Progenitor cell of endocrine pancreas (in vitro differentiated cells): Measurements from ENCODE around the gene DDX10. TPM values are rescaled to one million over a fixed set of nuclear protein-coding genes. Genes with fewer than 3 reads are reported as not detected.

Experiments used
- DNase-seq: peaks from one replicate; pipeline ENCODE4 v3.0.0; 2021; ENCODE audit warnings: low spot score; ENCODE audit not compliant: unreplicated experiment
- H3K27ac Mint-ChIP-seq: 2 replicates; pipeline ENCODE4 v1.8.0; 2021; ENCODE audit warnings: mild to moderate bottlenecking, moderate library complexity, mixed read lengths
- H3K27me3 Mint-ChIP-seq: 2 replicates; pipeline ENCODE4 v1.8.0; 2021; ENCODE audit warnings: mixed read lengths
- H3K36me3 Mint-ChIP-seq: 2 replicates; pipeline ENCODE4 v1.8.0; 2022; ENCODE audit warnings: mixed read lengths; ENCODE audit not compliant: insufficient read depth
- H3K4me1 Mint-ChIP-seq: 2 replicates; pipeline ENCODE4 v1.8.0; 2021; ENCODE audit warnings: low read depth, mixed read lengths
- H3K4me3 Mint-ChIP-seq: 2 replicates; pipeline ENCODE4 v1.8.0; 2021; ENCODE audit warnings: low read depth, mild to moderate bottlenecking, moderate library complexity, mixed read lengths
- H3K9me3 Mint-ChIP-seq: 2 replicates; pipeline ENCODE4 v1.8.0; 2021; ENCODE audit warnings: low read depth, mixed read lengths
- CTCF ChIP-seq: fragments of 200-600 bp; sonication (generic); IDR thresholded peaks from one replicate; pipeline ENCODE4 v1.5.0; 2021; ENCODE audit warnings: antibody characterized with exemption, mild to moderate bottlenecking; ENCODE audit not compliant: unreplicated experiment
- total RNA-seq: library from RNA; stranded (reverse); gene quantifications from 2 replicates; pipeline ENCODE4 v1.2.1, GENCODE V29; 2021

DDX10 gene
- total RNA-seq, 1 donor from 2014 or later = 31.9 TPM

GRCh38 chr11:108703916-108704315, 39.0 kb downstream of the DDX10 start:
- H3K4me3 Mint-ChIP-seq = no peak overlapping the region
- no peak for TF ChIP-seq CTCF
- H3K27me3 Mint-ChIP-seq = no peaks in the 10 kb centered on the region
- peaks cover 11% of the 10 kb centered on the region for H3K9me3 Mint-ChIP-seq
- peaks cover 38% of the 10 kb centered on the region for H3K36me3 Mint-ChIP-seq
- peaks cover under 1% of the 10 kb centered on the region for H3K4me1 Mint-ChIP-seq
- DNase-seq = no peak
- no peak overlapping the region for H3K27ac Mint-ChIP-seq

GRCh38 chr11:108705061-108705460, 40.2 kb downstream of the DDX10 start:
- Mint-ChIP-seq H3K9me3 (peaks cover 19% of the 10 kb centered on the region), H3K4me1 (no peaks in the 10 kb centered on the region), H3K36me3 (peaks cover 48% of the 10 kb centered on the region), H3K27ac (no peak overlapping the region), H3K4me3 (no peak overlapping the region), H3K27me3 (no peaks in the 10 kb centered on the region)
- DNase-seq = no peak
- no peak for TF ChIP-seq CTCF

GRCh38 chr11:108708173-108708572, 43.3 kb downstream of the DDX10 start:
- Mint-ChIP-seq H3K27me3 (no peaks in the 10 kb centered on the region), H3K36me3 (peaks cover 59% of the 10 kb centered on the region), H3K4me1 (no peaks in the 10 kb centered on the region), H3K9me3 (peaks cover 22% of the 10 kb centered on the region), H3K27ac (no peak overlapping the region), H3K4me3 (no peak overlapping the region)
- no peak for DNase-seq
- no peak for TF ChIP-seq CTCF

- DNase-seq = no peak
- Mint-ChIP-seq H3K27ac (no peak overlapping the region), H3K4me1 (no peaks in the 10 kb centered on the region), H3K27me3 (no peaks in the 10 kb centered on the region), H3K9me3 (peaks cover 22% of the 10 kb centered on the region), H3K36me3 (peaks cover 62% of the 10 kb centered on the region), H3K4me3 (no peak overlapping the region)
- no peak for TF ChIP-seq CTCF
Measured at GRCh38 chr11:108709741-108710140, 44.9 kb downstream of the DDX10 start.

- H3K27ac Mint-ChIP-seq = no peak overlapping the region
- no peaks in the 10 kb centered on the region for H3K27me3 Mint-ChIP-seq
- peaks cover 51% of the 10 kb centered on the region for H3K36me3 Mint-ChIP-seq
- no peak overlapping the region for H3K4me3 Mint-ChIP-seq
- TF ChIP-seq CTCF = no peak
- no peak for DNase-seq
- no peaks in the 10 kb centered on the region for H3K4me1 Mint-ChIP-seq
- peaks cover 15% of the 10 kb centered on the region for H3K9me3 Mint-ChIP-seq
Measured at GRCh38 chr11:108713076-108713790, 48.4 kb downstream of the DDX10 start.
